Hippocampal formation (tissue), 2 donors: ENCODE data around the gene LARGE1.
A peak's percentile ranks its signal among the peaks of the same experiment; 100 is the strongest.
"Not testable (repeated sequence)": the region's sequence is repeated elsewhere in the genome, so short reads cannot be mapped to it uniquely, and the experiment has no call there.

Experiments used
- DNase-seq, 2 donors: peaks; one replicate each; lab custom pipeline; 2025; lab: John Stamatoyannopoulos, UW

The LARGE1 gene

DNA sequence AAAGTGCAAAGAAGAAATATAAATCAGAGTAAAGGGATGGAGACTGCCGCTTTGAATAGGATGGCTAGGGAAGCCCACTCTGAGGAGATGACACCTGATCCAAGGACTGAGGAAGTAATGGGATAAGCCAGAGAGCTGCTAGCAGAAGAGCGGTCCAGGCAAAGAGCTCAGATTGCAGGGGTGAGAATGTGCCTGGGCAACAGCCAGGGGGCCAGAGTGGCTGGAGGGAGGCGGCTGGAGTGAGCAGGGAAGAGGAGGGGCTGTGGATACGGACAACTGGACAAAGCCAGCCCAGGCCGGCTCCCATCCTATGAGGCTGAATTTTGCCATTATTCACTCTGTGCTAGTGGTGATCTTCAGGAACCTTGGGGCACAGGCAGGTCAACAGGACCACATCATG, 501.8 kb downstream of the LARGE1 start:
- no peak for DNase-seq

DNA sequence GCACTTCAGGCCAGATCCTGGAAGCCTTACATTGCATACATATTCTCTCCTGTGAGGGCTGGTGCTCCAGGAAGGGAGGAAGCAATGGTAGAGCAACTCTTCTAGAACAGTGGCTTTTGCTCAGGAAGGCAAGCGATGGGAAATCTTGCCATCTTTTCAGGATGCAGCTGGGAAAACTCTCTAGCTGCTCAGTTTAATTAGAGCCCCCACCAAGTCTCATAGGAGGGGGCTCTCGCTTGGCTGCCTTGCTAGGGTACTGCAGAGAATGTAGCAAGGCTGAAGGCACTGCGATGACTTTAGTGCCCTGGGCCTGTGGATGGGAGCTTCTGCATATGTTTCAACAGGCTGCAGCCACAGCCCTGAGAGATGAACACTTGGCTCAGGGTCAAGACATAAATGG, 504.9 kb downstream of the LARGE1 start:
- peak in 1 of 2 donors; percentile 18 for DNase-seq

DNA sequence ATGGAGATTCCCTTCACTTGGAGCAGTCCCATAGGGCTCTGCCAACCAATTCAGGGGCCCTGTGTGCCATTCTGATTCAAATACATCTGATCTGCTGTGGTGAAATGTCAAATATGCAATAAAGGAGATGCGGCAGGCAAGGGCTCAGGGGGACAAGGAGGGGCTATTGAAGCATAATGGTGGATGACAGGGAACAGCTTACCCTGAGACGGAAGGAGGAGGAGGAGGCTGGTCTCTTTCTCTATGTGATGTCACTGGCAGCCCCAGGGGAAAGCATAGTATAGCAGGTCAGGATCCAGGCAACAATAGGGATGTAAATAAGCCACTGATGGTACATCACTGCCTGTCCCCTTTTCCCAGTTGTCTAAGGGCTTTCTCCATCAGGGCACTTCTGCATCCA, 511.2 kb downstream of the LARGE1 start:
- DNase-seq, result no peak

DNA sequence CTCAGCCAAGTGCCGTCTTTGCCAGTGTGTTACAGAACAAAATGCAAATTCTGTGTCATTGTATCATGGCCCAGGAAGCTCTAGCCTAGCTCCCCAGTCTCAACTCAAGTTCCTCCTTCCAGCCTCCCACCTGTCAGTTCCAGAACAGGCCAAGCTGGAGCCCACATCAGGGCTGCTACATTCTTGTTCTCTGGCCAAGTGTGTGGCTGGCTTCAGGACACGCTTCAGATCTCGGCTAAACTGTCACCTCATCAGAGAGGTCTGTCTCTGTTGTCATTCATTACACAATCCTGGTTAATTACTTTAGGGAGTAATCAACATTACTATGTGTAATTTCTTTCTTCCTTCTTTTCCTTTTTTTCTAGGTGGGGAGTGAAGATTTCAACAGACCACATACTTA, 515.1 kb downstream of the LARGE1 start:
- no peak for DNase-seq

DNA sequence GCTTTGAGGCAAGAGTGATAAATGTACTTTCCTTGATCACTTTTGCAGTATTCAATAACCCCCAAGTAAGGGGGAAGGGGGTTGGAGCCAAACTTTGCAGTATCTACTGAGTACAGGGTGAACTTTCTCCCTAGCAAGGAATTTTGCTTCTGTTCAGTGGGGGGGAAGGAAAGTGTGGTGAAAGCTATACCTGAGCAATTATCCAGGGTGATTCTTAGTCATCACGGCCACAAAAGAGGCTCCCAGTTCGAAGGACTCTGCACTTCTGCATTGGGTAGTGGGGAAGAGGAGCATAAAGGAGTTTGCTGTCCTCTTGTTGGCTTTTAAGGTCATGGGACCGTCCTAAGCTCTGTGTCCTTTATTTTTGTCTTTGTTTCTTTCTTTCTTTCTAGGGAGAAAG, 515.6 kb downstream of the LARGE1 start:
- DNase-seq, result no peak

- no peak for DNase-seq
These were observed 518.0 kb downstream of the LARGE1 start for GRCh38 chr22:33402325-33402724.

DNA sequence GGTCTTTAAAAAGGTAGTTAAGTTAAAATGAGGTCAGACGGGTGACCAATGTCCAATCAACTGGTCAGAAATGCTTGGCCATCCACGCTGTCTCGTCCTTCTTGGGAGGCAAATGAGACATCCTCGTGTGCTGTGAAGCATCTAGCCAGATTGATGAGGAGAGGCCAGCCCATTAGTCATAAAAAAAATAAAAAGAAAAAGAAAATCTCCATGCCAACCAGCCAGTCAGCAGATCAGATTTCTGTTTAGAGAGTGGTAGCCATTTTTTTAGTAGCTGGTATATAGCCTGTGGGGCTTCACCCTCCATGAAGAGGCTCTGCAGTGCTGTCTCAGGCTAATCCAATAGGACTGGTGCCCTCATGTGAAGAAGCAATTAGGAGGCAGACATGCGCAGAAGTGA, 519.0 kb downstream of the LARGE1 start:
- no peak for DNase-seq

GRCh38 chr22:33400891-33401290, 519.4 kb downstream of the LARGE1 start:
- DNase-seq, result no peak

DNA sequence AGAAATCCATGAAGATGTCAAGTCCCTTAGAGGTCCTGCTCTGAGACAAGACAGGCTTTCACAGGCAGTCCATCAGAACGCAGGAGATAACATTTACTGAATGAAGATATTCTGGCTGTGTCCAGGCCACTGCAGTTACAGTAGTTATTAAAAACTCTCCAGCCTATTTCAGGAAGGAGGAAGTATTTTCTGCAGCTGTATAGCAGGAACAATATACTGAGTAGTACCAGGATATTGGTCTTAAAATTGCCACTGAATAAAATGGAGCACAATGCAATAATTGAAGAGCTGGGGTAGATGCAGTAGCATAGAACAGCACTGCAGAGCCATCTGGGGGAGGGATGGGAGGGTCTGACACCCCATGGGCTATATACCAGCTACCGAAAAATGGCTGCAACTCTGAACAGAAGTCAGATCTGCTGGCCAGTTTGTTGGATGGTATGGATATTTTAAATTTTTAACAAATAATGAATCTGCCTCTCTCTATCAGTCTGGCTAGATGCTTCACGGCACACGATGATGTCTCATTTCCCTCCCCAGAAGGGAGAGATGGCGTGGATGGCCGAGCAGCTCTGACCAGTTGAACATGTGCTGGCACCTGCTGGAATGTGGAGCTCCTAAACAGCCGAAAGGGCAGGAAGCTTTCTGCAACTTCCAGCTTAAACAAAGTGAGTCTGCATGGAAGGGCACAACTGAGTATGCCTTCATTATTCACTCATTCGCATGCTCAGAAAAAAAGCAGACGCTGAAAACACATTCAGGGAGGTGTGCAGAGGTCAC, 520.0 kb downstream of the LARGE1 start:
- no peak for DNase-seq

DNA sequence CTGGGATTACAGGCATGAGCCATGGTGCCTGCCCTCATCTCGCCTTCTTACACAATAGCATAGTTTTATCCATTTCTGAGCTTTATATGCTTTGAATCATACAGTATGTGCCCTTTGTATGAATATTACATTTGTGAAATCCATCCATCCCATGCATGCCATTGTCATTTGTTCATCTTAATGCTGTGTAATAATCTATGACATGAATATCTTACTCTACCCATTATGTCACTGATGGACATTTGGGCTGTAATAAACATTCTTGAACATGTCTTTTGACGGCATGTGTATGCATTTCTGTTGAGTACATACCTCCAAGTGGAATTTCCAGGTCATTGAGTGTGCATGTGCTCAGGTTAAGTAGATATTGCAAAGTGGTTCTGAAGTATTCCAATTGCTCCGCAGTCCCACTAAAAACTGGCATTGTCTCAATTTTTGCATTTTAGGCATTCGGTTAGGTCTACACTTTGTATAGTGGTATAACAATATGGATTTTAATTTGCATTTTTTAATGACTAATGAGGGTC, 522.8 kb downstream of the LARGE1 start:
- no peak for DNase-seq

GRCh38 chr22:33393432-33393831, 526.8 kb downstream of the LARGE1 start:
- no peak for DNase-seq

DNA sequence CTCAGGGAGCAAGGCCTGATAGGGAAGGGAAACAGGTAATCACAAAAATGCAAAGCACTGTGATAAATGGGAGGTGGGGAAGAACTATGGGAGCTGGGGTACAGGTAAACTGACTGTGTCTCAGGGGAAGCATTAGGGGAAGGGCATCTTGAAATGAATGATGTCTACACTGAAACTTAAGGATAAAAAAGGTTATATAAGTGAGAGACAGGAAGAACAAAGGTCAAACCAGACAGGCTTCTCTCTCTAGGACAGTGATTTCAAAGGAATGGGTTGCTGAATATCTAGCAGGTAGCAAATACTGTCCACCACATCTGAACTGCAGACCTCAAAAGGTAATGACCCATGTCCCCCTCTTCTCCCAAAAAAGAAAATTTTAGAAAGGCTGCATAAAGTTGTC, 529.0 kb downstream of the LARGE1 start:
- no peak for DNase-seq

DNA sequence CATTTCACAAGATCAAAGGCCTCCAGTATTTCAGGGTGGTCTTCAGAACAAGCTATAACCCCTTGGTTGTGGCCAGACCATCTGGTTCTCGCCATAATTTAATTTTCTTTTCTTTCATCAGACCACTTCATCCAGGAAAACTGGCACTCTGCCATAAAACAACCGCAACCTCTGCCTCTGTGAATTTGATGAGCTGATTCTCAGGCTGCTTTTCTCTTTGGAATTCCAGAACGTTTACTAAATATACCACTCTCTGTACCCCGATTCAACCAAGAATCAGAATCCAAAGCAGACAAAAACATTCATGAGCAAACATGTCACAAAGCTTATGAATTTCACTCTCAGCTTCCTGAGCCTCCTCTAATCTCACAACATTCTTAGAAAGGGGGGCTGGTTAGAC, 530.3 kb downstream of the LARGE1 start:
- DNase-seq, result no peak

- DNase-seq, result no peak
These were observed 534.0 kb downstream of the LARGE1 start for GRCh38 chr22:33386270-33386669.

DNA sequence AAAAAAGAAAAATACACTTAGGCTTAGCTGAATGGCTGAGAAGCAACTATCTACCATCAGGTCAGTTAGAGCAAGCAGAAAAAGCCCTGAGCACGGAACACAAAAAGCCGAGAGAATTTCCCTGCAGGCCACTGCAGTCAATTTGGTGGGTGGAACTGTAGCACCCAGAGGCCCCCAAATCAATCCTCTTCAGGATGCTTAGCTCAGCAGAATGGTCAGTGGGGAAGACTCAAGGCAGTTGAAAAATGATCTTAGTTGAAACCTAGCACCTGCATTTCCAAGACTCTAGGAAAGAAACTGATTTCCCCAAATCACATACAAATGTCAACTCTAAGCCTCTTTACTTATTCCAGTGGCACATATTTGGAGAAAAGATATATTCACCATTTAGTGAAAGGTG, 534.7 kb downstream of the LARGE1 start:
- DNase-seq, result no peak

DNA sequence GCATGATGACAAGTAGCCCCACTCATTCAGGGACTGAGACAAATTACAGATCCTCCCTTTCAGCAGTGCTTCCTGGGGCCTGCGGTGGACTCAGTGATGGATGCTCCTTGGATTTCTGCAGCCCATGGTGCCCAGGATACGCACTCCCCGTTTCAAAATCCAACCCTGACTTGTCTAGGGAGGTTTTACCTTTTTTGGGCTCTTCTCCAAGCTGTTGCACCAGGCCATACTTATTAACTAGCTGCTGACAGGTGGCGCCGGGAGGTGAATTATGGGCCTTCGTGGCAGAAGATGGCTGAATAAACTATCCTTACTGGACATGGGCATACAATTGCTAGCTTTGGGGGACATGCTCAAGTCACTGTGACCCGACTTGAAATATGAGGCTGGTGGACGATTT, 537.8 kb downstream of the LARGE1 start:
- DNase-seq, result no peak

DNA sequence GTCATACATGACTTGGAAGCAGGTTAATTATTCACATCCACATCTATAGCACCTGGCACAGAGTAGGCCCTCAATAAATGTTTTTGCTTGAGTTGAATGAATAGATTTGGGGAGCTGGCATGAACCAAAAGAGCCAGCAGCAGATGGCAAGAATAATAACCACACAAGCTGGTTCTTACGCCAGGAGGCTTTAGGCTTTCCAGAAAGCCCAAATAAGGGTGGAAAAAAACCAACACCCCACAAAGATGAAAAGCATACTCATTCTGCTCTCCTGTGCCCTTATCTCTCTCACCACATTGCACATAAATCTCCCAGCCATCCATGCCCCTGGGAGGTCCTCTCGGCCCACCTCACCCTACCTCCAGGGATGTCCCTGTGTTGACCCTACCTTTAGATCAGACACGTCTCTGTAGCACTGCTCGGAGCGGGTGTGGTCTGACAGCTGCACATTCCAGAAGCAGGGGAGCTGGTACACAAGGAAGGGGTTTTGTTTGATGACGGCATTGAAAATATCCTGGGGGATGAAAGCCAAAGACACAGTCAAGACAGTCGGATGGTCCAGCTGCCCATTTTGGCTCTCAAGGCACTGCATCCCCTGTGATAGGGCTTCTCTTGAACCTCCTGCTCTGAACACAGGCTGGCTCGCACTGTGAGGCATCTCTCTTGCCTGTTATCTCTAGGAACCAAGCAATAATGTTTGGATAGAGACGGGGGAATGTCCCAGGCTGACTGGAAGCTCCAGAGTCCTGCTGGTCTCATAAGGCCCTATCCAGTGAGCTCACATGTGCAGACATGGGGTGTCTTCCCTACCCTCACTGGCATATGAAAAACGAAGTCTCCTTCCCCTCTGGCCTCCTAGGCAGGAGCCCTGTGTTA, 538.5 kb downstream of the LARGE1 start:
- DNase-seq, result peak in 1 of 2 donors; percentile 12

DNA sequence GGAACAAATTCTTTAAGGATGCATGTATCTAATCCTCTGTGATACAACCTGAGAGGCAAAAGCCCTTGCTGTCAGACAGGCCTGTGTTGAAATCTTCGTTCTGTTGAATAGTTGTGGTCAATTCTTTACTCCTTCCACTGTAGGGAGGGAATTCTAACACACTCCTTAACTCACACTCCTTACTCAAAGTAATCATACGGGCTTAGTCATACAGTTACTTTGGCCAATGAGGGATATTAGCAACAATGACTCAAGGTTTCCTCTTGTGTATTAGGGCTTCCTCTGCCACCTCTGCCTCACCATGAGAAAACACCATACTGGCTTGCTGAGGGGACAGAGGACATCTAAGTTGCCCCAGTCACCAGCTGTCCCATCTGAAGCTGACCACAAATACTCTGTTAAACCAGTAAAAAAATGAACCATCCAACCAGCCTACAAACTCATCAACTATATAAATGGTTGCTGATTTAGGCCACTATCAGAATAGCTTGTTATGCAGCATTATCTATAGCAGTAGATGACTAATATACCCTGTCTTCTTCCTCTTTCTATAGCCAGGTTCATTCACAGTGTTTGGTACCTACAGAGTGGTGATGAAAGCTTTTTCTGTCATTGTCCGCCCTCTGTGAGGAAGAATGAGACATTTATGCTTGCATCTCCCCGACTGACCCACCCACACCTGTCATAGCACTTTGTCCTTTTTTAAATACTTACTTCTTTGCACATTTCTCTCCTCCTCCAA, 539.3 kb downstream of the LARGE1 start:
- DNase-seq, result no peak

GRCh38 chr22:33379836-33380235, 540.4 kb downstream of the LARGE1 start:
- DNase-seq, result no peak

GRCh38 chr22:33372875-33373274, 547.4 kb downstream of the LARGE1 start:
- DNase-seq, result no peak

DNA sequence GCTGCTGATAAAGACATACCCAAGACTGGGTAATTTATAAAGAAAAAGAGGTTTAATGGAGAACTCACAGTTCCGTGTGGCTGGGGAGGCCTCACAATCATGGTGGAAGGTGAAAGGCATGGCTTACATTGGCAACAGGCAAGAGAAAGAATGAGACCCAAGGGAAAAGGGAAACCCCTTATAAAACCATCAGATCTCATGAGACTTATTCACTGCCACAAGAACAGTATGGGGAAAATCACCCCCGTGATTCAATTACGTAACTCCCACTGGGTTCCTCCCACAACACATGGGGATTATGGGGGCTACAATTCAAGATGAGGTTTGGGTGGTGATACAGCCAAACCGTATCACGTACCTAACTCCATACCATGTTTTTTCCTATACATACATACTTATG, 557.0 kb downstream of the LARGE1 start:
- DNase-seq, result not testable (repeated sequence)

DNA sequence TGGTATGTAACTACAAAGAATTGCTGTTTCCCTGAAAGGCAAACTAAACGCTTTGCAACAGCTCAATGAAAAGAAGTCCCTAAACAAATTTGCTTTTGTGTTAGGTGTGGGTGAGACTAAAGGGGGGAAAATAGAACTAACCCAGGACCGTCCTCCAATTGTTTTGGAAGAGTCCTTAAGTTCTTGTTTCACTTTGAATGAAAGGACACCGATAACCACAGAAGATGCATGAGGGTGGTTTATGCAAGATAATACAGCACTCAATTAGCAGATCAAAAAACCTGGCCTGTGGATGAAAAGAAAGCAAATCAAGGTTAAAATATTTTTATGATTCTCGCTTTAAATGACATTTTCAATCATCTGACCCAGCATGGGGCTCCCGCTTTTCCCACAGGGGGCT, 557.6 kb downstream of the LARGE1 start:
- DNase-seq, result no peak
